HCT116 (cell line): ENCODE measurements around the gene SOX6. TPM values are rescaled to one million over a fixed set of nuclear protein-coding genes. Genes with fewer than 3 reads are reported as not detected.

Experiments used
- ATAC-seq: fragments of 200-7000 bp; cut with Tn5 transposase; 2 replicates; pipeline ENCODE4 v1.9.1; 2020; ENCODE audit warnings: mild to moderate bottlenecking, moderate library complexity
- BruUV-seq: library from RNA; stranded (reverse); fragments of 400-500 nt; replicated peaks from 2 replicates; lab custom pipeline; 2021; lab: Mats Ljungman, UMichigan
- CTCF ChIA-PET: fragments of 300-600 bp; sonication (Branson Sonifier 250); formaldehyde crosslinking; loops from one replicate; lab custom pipeline; 2021; ENCODE audit warnings: antibody characterized with exemption; lab: Charles Lee
- POLR2A ChIA-PET: fragments of 300-600, 350-600 bp; sonication (Branson Sonifier 250); formaldehyde crosslinking; loops from one replicate; lab custom pipeline; 2021; ENCODE audit warnings: antibody characterized with exemption; lab: Charles Lee
- RAD21 ChIA-PET, 2 experiments: fragments of 300-600 bp; sonication (Branson Sonifier 250); formaldehyde crosslinking; loops; one replicate each; lab custom pipeline; 2023; ENCODE audit warnings: low total read pairs in 2 of 2; ENCODE audit not compliant: uncharacterized antibody in 2 of 2, unreplicated experiment in 2 of 2, low non-redundant PET in 1 of 2; lab: Charles Lee
- DNase-seq: peaks from one replicate; pipeline ENCODE4 v3.0.0-alpha.2; 2010; ENCODE audit warnings: low read depth, low spot score
- H2AFZ ChIP-seq: fragments of 200-600 bp; shearing (Covaris generic), sonication (generic); 2 replicates; pipeline ENCODE4 v1.6.1; 2017; ENCODE audit warnings: low read depth, mixed run types, mixed read lengths, antibody characterized with exemption, low read length; ENCODE audit not compliant: poor library complexity, severe bottlenecking
- H3K27ac ChIP-seq: 2 replicates; pipeline ENCODE4 v1.5.1; 2012; ENCODE audit warnings: low read depth, low read length
- H3K27me3 ChIP-seq: fragments of 200-600 bp; sonication (generic); 2 replicates; pipeline ENCODE4 v1.6.1; 2016; ENCODE audit warnings: mixed run types, low read length, mixed read lengths; ENCODE audit not compliant: insufficient read depth
- H3K36me3 ChIP-seq, 2 experiments: fragments of 200-500 bp in 1 of 2; fragments of 200-600 bp in 1 of 2; sonication (Bioruptor generic) in 1 of 2; sonication (generic) in 1 of 2; 2 replicates each; pipeline versions ENCODE4 v1.5.1 to v1.6.1; 2014 to 2016; ENCODE audit warnings: low read length in 2 of 2, inconsistent platforms in 1 of 2, mixed read lengths in 1 of 2, mixed run types in 1 of 2; ENCODE audit not compliant: insufficient read depth in 2 of 2, control insufficient read depth in 1 of 2
- H3K4me1 ChIP-seq, 2 experiments: fragments of 200-600 bp in 1 of 2; sonication (generic) in 1 of 2; 2 replicates each; pipeline versions ENCODE4 v1.5.1 to v1.6.1; 2012 to 2017; ENCODE audit warnings: low read length in 2 of 2, inconsistent platforms in 1 of 2, mild to moderate bottlenecking in 1 of 2, mixed read lengths in 1 of 2, mixed run types in 1 of 2, moderate library complexity in 1 of 2; ENCODE audit not compliant: insufficient read depth in 2 of 2, control insufficient read depth in 1 of 2
- H3K4me2 ChIP-seq: fragments of 200-600 bp; sonication (generic); 2 replicates; pipeline ENCODE4 v1.6.1; 2017; ENCODE audit warnings: mixed run types, low read length, mixed read lengths
- H3K4me3 ChIP-seq, 2 experiments: fragments of 200-600 bp in 1 of 2; sonication (generic) in 1 of 2; replicated peaks in 1 of 2; 2 replicates each; pipeline ENCODE4 v1.5.1; 2011 to 2016; ENCODE audit warnings: low read length in 2 of 2, control low read depth in 1 of 2, low read depth in 1 of 2, mild to moderate bottlenecking in 1 of 2, mixed read lengths in 1 of 2, mixed run types in 1 of 2
- H3K79me2 ChIP-seq: fragments of 200-600 bp; sonication (generic); 2 replicates; pipeline ENCODE4 v1.6.1; 2017; ENCODE audit warnings: mild to moderate bottlenecking, mixed run types, low read length, moderate library complexity, mixed read lengths; ENCODE audit not compliant: insufficient read depth
- H3K9ac ChIP-seq: fragments of 200-600 bp; sonication (generic); 2 replicates; pipeline ENCODE4 v1.6.1; 2016; ENCODE audit warnings: low read length, mixed read lengths
- H3K9me2 ChIP-seq: fragments of 200-600 bp; sonication (generic), shearing (Covaris generic); 2 replicates; pipeline ENCODE4 v1.6.1; 2017; ENCODE audit warnings: mixed run types, mild to moderate bottlenecking, moderate library complexity; ENCODE audit not compliant: insufficient read depth
- H3K9me3 ChIP-seq, 2 experiments: fragments of 200-500 bp in 1 of 2; fragments of 200-600 bp in 1 of 2; sonication (Bioruptor generic) in 1 of 2; sonication (generic) in 1 of 2; 2 replicates each; pipeline ENCODE4 v1.6.1; 2014 to 2017; ENCODE audit warnings: low read length in 2 of 2, mixed read lengths in 2 of 2, inconsistent platforms in 1 of 2, low read depth in 1 of 2, mild to moderate bottlenecking in 1 of 2, mixed run types in 1 of 2, moderate library complexity in 1 of 2; ENCODE audit not compliant: control insufficient read depth in 1 of 2, insufficient read depth in 1 of 2
- H4K20me1 ChIP-seq: fragments of 200-600 bp; sonication (generic), shearing (Covaris generic); 2 replicates; pipeline ENCODE4 v1.6.1; 2017; ENCODE audit warnings: mixed run types, mild to moderate bottlenecking, moderate library complexity; ENCODE audit not compliant: insufficient read depth
- ATF3 ChIP-seq: IDR thresholded peaks from 2 replicates; pipeline ENCODE4 v1.6.1; 2012
- CEBPB ChIP-seq: IDR thresholded peaks from 2 replicates; pipeline ENCODE4 v1.6.1; 2012; ENCODE audit warnings: low read depth
- ELF1 ChIP-seq: IDR thresholded peaks from 2 replicates; pipeline ENCODE4 v1.6.1; 2012; ENCODE audit warnings: low read depth, borderline replicate concordance
- FOSL1 ChIP-seq: IDR thresholded peaks from 2 replicates; pipeline ENCODE4 v1.6.1; 2012; ENCODE audit warnings: low read depth
- JUND ChIP-seq: IDR thresholded peaks from 2 replicates; pipeline ENCODE4 v1.6.1; 2012
- RAD21 ChIP-seq: IDR thresholded peaks from 2 replicates; pipeline ENCODE4 v1.6.1; 2012; ENCODE audit warnings: low read depth, mild to moderate bottlenecking
- REST ChIP-seq: IDR thresholded peaks from 2 replicates; pipeline ENCODE4 v1.6.1; 2012; ENCODE audit warnings: low read depth
- TCF7L2 ChIP-seq: IDR thresholded peaks from 2 replicates; pipeline ENCODE4 v1.7.0; 2011; ENCODE audit warnings: borderline replicate concordance, inconsistent platforms; ENCODE audit not compliant: insufficient read depth, insufficient read length; ENCODE audit errors: extremely low read depth
- ZNF274 ChIP-seq: fragments of 200-500 bp; sonication (Bioruptor generic); IDR thresholded peaks from 2 replicates; pipeline ENCODE4 v1.6.1; 2014; ENCODE audit warnings: mild to moderate bottlenecking, low read depth, low read length, inconsistent platforms
- intact Hi-C: fragments of 100-400 bp; cut with micrococcal nuclease; formaldehyde crosslinking; loops from 2 replicates; pipeline ENCODE4 v1.10.0; 2022
- total RNA-seq: library from RNA; stranded (reverse); gene quantifications from one replicate; pipeline ENCODE4 v1.2.1, GENCODE V29; 2021; ENCODE audit not compliant: unreplicated experiment
- TF ChIP-seq, protein P1 (sequence below): IDR thresholded peaks from 2 replicates; pipeline ENCODE4 v1.6.1; 2011; ENCODE audit warnings: mild to moderate bottlenecking, low read length, moderate library complexity; ENCODE audit not compliant: insufficient replicate concordance; ENCODE audit errors: extremely low read depth
- TF ChIP-seq, protein P2 (sequence below): IDR thresholded peaks from 2 replicates; pipeline ENCODE4 v1.6.1; 2012

SOX6 gene
- total RNA-seq, 1 experiment from 2014 or later, result 0.81 TPM

DNA sequence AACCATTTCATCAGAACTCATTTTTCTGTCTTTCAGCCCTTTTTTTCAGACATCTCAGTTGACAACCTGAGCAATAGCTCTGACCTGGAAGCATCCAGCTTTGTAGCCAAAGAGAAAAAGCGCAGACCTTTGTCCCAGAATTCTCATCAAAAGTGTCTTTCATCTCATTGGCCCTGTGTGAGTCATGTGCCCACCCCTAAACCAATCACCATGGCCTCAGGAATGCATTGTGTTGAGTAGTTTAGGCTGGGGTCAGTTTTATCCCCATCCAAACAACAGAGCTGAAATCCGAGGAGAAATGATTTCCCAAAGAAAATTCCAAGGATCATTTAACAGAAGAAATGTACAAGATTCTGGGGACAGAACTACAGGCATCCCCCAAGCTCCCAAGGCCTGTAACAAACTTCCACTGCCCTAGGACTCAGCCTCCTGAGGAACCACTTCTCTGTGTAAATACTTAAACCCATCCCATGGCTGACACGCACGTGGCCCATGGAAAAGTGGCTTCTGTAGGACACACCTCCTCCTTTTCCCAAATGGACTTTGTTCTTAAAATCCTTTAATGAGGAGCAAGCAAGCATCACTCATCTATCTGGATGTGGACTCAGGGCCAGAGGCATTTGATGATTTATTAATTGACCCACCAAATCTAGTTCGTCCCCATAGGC lies 429.0 kb downstream of the SOX6 start:
- H3K9me2 ChIP-seq, result no peaks in the 10 kb centered on the region
- no peaks in the 10 kb centered on the region for H4K20me1 ChIP-seq
- ChIA-PET RAD21 (no interaction called here), POLR2A (no interaction called here), CTCF (no interaction called here)
- intact Hi-C loops, result no loop called here
- no peak overlapping the region for H3K4me3 ChIP-seq
- no peak overlapping the region for H3K4me2 ChIP-seq
- DNase-seq (no peak), ATAC-seq (no peak)
- no peaks in the 10 kb centered on the region for H3K79me2 ChIP-seq
- no peaks in the 10 kb centered on the region for H3K4me1 ChIP-seq
- H3K36me3 ChIP-seq, result no peaks in the 10 kb centered on the region
- no peaks in the 10 kb centered on the region for H3K27me3 ChIP-seq
- H2AFZ ChIP-seq, result no peak overlapping the region
- BruUV-seq, result no TSS peak
- no peak overlapping the region for H3K9ac ChIP-seq
- TF ChIP-seq, protein P1, sequence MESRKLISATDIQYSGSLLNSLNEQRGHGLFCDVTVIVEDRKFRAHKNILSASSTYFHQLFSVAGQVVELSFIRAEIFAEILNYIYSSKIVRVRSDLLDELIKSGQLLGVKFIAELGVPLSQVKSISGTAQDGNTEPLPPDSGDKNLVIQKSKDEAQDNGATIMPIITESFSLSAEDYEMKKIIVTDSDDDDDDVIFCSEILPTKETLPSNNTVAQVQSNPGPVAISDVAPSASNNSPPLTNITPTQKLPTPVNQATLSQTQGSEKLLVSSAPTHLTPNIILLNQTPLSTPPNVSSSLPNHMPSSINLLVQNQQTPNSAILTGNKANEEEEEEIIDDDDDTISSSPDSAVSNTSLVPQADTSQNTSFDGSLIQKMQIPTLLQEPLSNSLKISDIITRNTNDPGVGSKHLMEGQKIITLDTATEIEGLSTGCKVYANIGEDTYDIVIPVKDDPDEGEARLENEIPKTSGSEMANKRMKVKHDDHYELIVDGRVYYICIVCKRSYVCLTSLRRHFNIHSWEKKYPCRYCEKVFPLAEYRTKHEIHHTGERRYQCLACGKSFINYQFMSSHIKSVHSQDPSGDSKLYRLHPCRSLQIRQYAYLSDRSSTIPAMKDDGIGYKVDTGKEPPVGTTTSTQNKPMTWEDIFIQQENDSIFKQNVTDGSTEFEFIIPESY, result no peak
- TF ChIP-seq JUND, result no peak
- no peak for TF ChIP-seq ELF1
- TF ChIP-seq TCF7L2, result no peak
- H3K27ac ChIP-seq, result no peak overlapping the region
- H3K9me3 ChIP-seq, result no peaks in the 10 kb centered on the region

DNA sequence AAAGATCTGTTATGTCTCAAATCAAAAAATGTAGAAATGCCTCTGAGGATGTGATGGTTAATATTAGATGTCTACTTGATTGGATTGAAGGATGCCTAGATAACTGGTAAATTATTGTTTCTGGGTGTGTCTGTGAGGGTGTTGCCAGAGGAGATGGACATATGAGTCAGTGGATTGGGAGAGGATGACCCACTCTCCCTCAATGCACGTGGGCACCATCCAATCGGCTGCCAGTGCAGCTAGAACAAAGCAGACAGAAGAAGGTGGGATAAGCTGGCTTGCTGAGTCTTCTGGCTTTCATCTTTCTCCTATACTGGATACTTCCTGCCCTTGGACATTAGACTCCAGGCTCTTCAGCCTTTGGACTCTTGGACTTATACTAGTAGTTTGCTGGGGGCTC lies 430.3 kb downstream of the SOX6 start:
- no peak overlapping the region for H3K4me3 ChIP-seq
- POLR2A ChIA-PET, result no interaction called here
- no peak overlapping the region for H3K27ac ChIP-seq
- no peak overlapping the region for H3K4me2 ChIP-seq
- H3K27me3 ChIP-seq, result no peaks in the 10 kb centered on the region
- ATAC-seq, result no peak
- no peaks in the 10 kb centered on the region for H3K9me3 ChIP-seq
- H3K4me1 ChIP-seq, result no peaks in the 10 kb centered on the region
- H3K79me2 ChIP-seq, result no peaks in the 10 kb centered on the region
- H3K9ac ChIP-seq, result no peak overlapping the region
- H4K20me1 ChIP-seq, result no peaks in the 10 kb centered on the region
- H2AFZ ChIP-seq, result no peak overlapping the region
- BruUV-seq, result no TSS peak
- intact Hi-C loops, result no loop called here
- no peaks in the 10 kb centered on the region for H3K36me3 ChIP-seq
- TF ChIP-seq FOSL1, result no peak
- TF ChIP-seq REST, result no peak
- no peak for TF ChIP-seq ATF3
- TF ChIP-seq, protein P1, result no peak
- TF ChIP-seq CEBPB, result no peak
- no peak for TF ChIP-seq RAD21
- no peak for TF ChIP-seq ZNF274
- TF ChIP-seq, protein P2, sequence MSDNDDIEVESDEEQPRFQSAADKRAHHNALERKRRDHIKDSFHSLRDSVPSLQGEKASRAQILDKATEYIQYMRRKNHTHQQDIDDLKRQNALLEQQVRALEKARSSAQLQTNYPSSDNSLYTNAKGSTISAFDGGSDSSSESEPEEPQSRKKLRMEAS, result no peak
- H3K9me2 ChIP-seq, result no peaks in the 10 kb centered on the region
- CTCF ChIA-PET, result no interaction called here
- RAD21 ChIA-PET, result no interaction called here
- no peak for DNase-seq
